Right lobe of liver (tissue), 6 donors: ENCODE measurements around the gene ELOVL6. TPM values are rescaled to one million over a fixed set of nuclear protein-coding genes. Genes with fewer than 3 reads are reported as not detected.

ENCODE experiments used
- ATAC-seq, 4 donors: fragments of 200-7000 bp; cut with Tn5 transposase; one replicate each; pipeline ENCODE4 v1.9.1; 2020; ENCODE audit warnings: mild to moderate bottlenecking in 4 of 4, moderate library complexity in 4 of 4
- DNase-seq, 3 donors: peaks; one replicate each; pipeline ENCODE4 v3.0.0-alpha.2; 2020
- H3K27ac ChIP-seq, 3 donors: fragments of 200-600 bp; one replicate each; pipeline ENCODE4 v1.8.0; 2022
- H3K27me3 ChIP-seq, 2 donors: fragments of 200-600 bp; one replicate each; pipeline ENCODE4 v1.8.0; 2022
- H3K36me3 ChIP-seq, 4 donors: fragments of 200-600 bp; sonication (generic) in 1 of 4; one replicate each; pipeline versions ENCODE4 v1.5.1 to v1.8.0; 2017 to 2022; ENCODE audit warnings: control low read depth in 1 of 4
- H3K4me1 ChIP-seq, 4 donors: fragments of 200-600 bp; sonication (generic) in 1 of 4; one replicate each; pipeline versions ENCODE4 v1.5.1 to v1.8.0; 2017 to 2022; ENCODE audit warnings: control low read depth in 1 of 4
- H3K4me3 ChIP-seq, 3 donors: fragments of 200-600 bp; one replicate each; pipeline ENCODE4 v1.8.0; 2022
- H3K9me3 ChIP-seq, 4 donors: fragments of 200-600 bp; sonication (generic) in 1 of 4; one replicate each; pipeline versions ENCODE4 v1.5.1 to v1.8.0; 2017 to 2022; ENCODE audit warnings: control low read depth in 1 of 4
- CTCF ChIP-seq, 4 donors: fragments of 200-600 bp in 3 of 4; fragments of 450-650 bp in 1 of 4; IDR thresholded peaks; one replicate each; pipeline versions ENCODE4 v1.5.1 to v1.8.0; 2016 to 2022; ENCODE audit warnings: antibody characterized with exemption in 4 of 4, mild to moderate bottlenecking in 2 of 4
- POLR2A ChIP-seq: fragments of 450-650 bp; IDR thresholded peaks from one replicate; pipeline ENCODE4 v1.6.1; 2017; ENCODE audit warnings: antibody characterized with exemption, mild to moderate bottlenecking
- whole genome bisulfite sequencing: methylation state at CpG from one replicate; pipeline ENCODE4 v1.1.6; 2018; ENCODE audit warnings: low coverage, low lambda C conversion rate; ENCODE audit not compliant: insufficient coverage; ENCODE audit errors: missing lambda C conversion rate; 5-methylcytosine and 5-hydroxymethylcytosine counted together
- intact Hi-C, 2 donors: fragments of 100-400 bp; cut with DNase I; formaldehyde crosslinking; loops; one replicate each; pipeline versions ENCODE4 v1.11.2 to v1.14.1; 2022
- total RNA-seq, 6 experiments: library from RNA; depleted of rRNA in 2 of 6; stranded (reverse); fragments of >200 nt in 2 of 6; fragmentation: NEBNext Ultra II Directional in 3 of 6; extraction: Animal tissue kit (Norgen Biotek cat#: 25700) in 3 of 6; gene quantifications; one replicate each; pipeline versions ENCODE4 v1.1.0 to v1.2.4, GENCODE V29; 2016 to 2023
- donor health status: DM: no; HTN: yes; CAD: no.
- donor health status: DM: no; HTN: no; CAD: no.
- donor health status: DM: no; HTN: no; CAD: no.
- donor health status: DM: no; HTN: yes; CAD: no.
- donor health status: DM: no; HTN: yes; CAD: no.

Gene ELOVL6
- total RNA-seq, 6 experiments from 2014 or later = 21.5 to 94.8 (median 31.2) TPM

DNA sequence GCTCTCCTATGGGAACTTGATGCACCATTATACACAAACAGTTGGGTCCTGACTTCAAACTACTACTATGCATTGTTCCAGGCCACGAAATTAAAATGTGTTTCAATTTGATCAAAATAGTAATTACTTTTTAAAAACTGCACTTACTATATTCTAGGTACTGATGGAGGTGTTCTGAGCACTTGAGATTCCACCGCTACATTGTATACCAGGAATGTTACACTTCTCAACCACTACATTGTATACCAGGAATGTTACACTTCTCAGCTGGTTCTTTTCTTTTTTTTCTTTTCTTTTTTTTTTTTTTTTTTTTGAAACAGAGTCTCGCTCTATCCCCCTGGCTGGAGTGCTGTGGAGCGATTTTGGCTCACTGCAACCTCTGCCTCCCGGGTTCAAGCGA, 77.9 kb downstream of the ELOVL6 start:
- Histone ChIP-seq H3K9me3 (no peaks in the 10 kb centered on the region), H3K36me3 (no peaks in the 10 kb centered on the region), H3K27ac (no peak overlapping the region), H3K4me3 (no peak overlapping the region), H3K27me3 (no peaks in the 10 kb centered on the region), H3K4me1 (no peaks in the 10 kb centered on the region)
- TF ChIP-seq CTCF (IDR thresholded peaks at IDR 0.05) (no peak), POLR2A (no peak)
- 88% methylated on average over 2 of the region's 6 CpGs for WGBS
- no peak for DNase-seq
- ATAC-seq = no peak
- intact Hi-C loops = no loop called here

GRCh38 chr4:110119880-110120279, 78.5 kb downstream of the ELOVL6 start:
- 78% methylated on average over 1 of the region's 1 CpG for WGBS
- Histone ChIP-seq H3K4me1 (no peaks in the 10 kb centered on the region), H3K27me3 (no peaks in the 10 kb centered on the region), H3K4me3 (no peak overlapping the region), H3K36me3 (no peaks in the 10 kb centered on the region), H3K9me3 (no peaks in the 10 kb centered on the region), H3K27ac (no peak overlapping the region)
- ATAC-seq = no peak
- TF ChIP-seq POLR2A = no peak
- no peak for DNase-seq
- intact Hi-C loops = no loop called here

DNA sequence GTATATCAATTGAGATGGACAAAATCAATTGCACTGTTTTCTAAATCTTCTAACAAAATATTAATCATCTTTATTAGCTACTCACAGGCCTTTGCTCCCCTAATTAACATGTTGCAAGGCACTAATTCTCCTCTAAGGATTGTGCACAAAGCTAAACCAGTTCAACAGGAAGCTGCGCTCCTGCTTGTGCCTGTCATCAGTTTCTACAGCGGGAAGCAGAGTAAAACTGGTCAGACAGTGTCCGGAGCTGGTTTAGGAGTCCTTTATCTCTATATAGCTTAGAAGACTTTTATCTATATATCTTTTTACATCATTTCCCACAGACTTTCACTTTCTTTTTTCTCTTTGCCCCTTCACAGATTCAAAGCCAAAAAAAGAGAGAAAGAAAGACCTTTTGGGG, 79.1 kb downstream of the ELOVL6 start:
- Histone ChIP-seq H3K4me1 (no peaks in the 10 kb centered on the region), H3K36me3 (no peaks in the 10 kb centered on the region), H3K4me3 (no peak overlapping the region), H3K27me3 (no peaks in the 10 kb centered on the region), H3K9me3 (no peaks in the 10 kb centered on the region), H3K27ac (no peak overlapping the region)
- intact Hi-C loops = no loop called here
- 51% methylated on average over 3 of the region's 3 CpGs for WGBS
- TF ChIP-seq POLR2A (no peak), CTCF (IDR thresholded peaks at IDR 0.05) (no peak)
- no peak for ATAC-seq
- no peak for DNase-seq

DNA sequence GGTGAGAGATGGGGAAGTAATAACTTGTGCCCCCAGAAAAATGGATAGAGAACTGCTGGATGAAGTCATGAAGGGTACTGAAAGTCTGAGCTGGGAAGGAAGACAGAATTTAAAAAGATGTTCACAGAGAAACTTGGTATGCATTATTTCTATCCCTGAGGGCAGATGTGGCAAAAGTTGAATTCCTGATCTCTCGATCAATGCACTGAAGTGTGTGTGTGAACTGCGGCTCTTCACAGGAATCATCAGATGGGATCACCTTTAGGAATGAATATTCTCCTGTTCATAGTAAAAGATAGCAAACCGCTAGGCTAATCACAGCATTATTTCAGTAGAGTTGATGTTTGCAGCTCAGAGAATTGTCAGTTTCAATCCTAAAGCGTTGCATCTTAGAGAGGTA, 86.4 kb downstream of the ELOVL6 start:
- Histone ChIP-seq H3K36me3 (no peaks in the 10 kb centered on the region), H3K4me3 (no peak overlapping the region), H3K9me3 (no peaks in the 10 kb centered on the region), H3K27ac (no peak overlapping the region), H3K4me1 (peaks cover 0 to 19% (median 6%) of the 10 kb centered on the region in 4 donors), H3K27me3 (no peaks in the 10 kb centered on the region)
- intact Hi-C loops = no loop called here
- no peak for TF ChIP-seq POLR2A
- TF ChIP-seq CTCF (IDR thresholded peaks at IDR 0.05) = no peak
- DNase-seq (no peak), ATAC-seq (no peak)
- WGBS = 85% methylated on average over 4 of the region's 4 CpGs

- intact Hi-C loops = no loop called here
- TF ChIP-seq POLR2A (no peak), CTCF (IDR thresholded peaks at IDR 0.05) (no peak)
- Histone ChIP-seq H3K4me3 (no peak overlapping the region), H3K27me3 (no peaks in the 10 kb centered on the region), H3K36me3 (peaks cover 0 to 4% (median 0%) of the 10 kb centered on the region in 4 donors), H3K4me1 (peaks cover 0 to 28% (median 8%) of the 10 kb centered on the region in 4 donors), H3K27ac (no peak overlapping the region), H3K9me3 (no peaks in the 10 kb centered on the region)
- ATAC-seq = no peak
- no peak for DNase-seq
- WGBS = 76% methylated on average over 3 of the region's 3 CpGs
Measured at GRCh38 chr4:110109455-110109854, 89.0 kb downstream of the ELOVL6 start.
